ENCODE measurements around the gene FLRT2.

Gene FLRT2

DNA sequence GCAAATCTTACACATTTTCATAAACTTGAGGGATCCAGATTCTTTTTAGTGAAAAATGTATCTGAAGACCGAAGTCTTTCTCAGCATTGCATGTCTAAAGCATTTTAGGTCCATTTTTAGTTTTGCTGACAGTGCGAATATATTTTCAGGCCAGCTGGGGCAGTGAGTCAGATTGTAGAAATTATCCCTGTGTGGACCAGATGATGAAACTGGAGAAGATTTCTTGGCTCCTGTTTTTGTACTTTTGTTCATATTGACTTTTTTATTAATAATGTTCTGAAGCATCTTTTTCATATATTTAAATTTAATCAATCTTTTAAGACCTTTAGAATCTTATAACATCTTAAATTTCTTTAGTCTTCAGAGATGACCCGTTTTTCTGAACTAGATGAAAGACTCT, 173.1 kb downstream of the FLRT2 start:
- Histone ChIP-seq H3K4me2 (ENCODE audit: low read length) (no peak overlapping the region), H3K79me2 (ENCODE audit: insufficient read depth, low read length) (no peaks in the 10 kb centered on the region), H2AFZ (ENCODE audit: low read length) (no peak overlapping the region), H3K27me3 (ENCODE audit: insufficient read depth, low read length) (no peaks in the 10 kb centered on the region), H3K4me3 (ENCODE audit: low read depth, low read length, poor library complexity, severe bottlenecking) (no peak overlapping the region), H4K20me1 (ENCODE audit: insufficient read depth, low read length) (no peaks in the 10 kb centered on the region), H3K9me3 (ENCODE audit: low read length) (no peaks in the 10 kb centered on the region), H3K9me2 (ENCODE audit: low read depth, low read length) (no peaks in the 10 kb centered on the region), H3F3A (ENCODE audit: insufficient read depth, low read length) (no peaks in the 10 kb centered on the region), H3K36me3 (ENCODE audit: insufficient read depth, low read length) (no peaks in the 10 kb centered on the region), H3K4me1 (ENCODE audit: insufficient read depth, low read length, severe bottlenecking) (no peaks in the 10 kb centered on the region), H3K27ac (ENCODE audit: low read depth, low read length, poor library complexity, severe bottlenecking) (no peak overlapping the region), H3K9ac (ENCODE audit: low read length) (no peak overlapping the region)
- TF ChIP-seq EZH2 (IDR thresholded peaks at IDR 0.05; ENCODE audit: borderline replicate concordance, low read length) = no peak
- TF ChIP-seq, protein P1, sequence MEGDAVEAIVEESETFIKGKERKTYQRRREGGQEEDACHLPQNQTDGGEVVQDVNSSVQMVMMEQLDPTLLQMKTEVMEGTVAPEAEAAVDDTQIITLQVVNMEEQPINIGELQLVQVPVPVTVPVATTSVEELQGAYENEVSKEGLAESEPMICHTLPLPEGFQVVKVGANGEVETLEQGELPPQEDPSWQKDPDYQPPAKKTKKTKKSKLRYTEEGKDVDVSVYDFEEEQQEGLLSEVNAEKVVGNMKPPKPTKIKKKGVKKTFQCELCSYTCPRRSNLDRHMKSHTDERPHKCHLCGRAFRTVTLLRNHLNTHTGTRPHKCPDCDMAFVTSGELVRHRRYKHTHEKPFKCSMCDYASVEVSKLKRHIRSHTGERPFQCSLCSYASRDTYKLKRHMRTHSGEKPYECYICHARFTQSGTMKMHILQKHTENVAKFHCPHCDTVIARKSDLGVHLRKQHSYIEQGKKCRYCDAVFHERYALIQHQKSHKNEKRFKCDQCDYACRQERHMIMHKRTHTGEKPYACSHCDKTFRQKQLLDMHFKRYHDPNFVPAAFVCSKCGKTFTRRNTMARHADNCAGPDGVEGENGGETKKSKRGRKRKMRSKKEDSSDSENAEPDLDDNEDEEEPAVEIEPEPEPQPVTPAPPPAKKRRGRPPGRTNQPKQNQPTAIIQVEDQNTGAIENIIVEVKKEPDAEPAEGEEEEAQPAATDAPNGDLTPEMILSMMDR (IDR thresholded peaks at IDR 0.05; ENCODE audit: low read length) = no peak
